PC-9 (cell line): ENCODE data around the gene KMT5C. TPM values are rescaled to one million over a fixed set of nuclear protein-coding genes. Genes with fewer than 3 reads are reported as not detected.

ENCODE experiments used
- BruUV-seq: library from RNA; stranded (reverse); fragments of 400-500 nt; replicated peaks from 2 replicates; lab custom pipeline; 2021; lab: Mats Ljungman, UMichigan
- CTCF ChIA-PET: fragments of 300-600 bp; sonication (Branson Sonifier 250); formaldehyde crosslinking; loops from one replicate; lab custom pipeline; 2022; ENCODE audit warnings: antibody characterized with exemption; lab: Charles Lee
- POLR2A ChIA-PET: fragments of 300-600 bp; sonication (Branson Sonifier 250); formaldehyde crosslinking; loops from one replicate; lab custom pipeline; 2022; ENCODE audit warnings: antibody characterized with exemption; ENCODE audit not compliant: unreplicated experiment; lab: Charles Lee
- DNase-seq, 2 experiments: peaks; one replicate each; pipeline versions ENCODE4 v3.0.0 to v3.0.0-alpha.2; 2015 to 2022; ENCODE audit warnings: mixed read lengths in 1 of 2
- H2AFZ ChIP-seq: fragments of 200-600 bp; sonication (generic); 2 replicates; pipeline ENCODE4 v1.8.1; 2017; ENCODE audit warnings: antibody characterized with exemption
- H3F3A ChIP-seq: fragments of 200-600 bp; sonication (generic); 2 replicates; pipeline ENCODE4 v1.8.1; 2017; ENCODE audit warnings: antibody characterized with exemption, mild to moderate bottlenecking, low read depth; ENCODE audit not compliant: insufficient read depth
- H3K27ac ChIP-seq: fragments of 200-600 bp; sonication (generic); 2 replicates; pipeline ENCODE4 v1.6.1; 2016; ENCODE audit warnings: mixed run types
- H3K27me3 ChIP-seq: fragments of 200-600 bp; sonication (generic); 2 replicates; pipeline ENCODE4 v1.6.1; 2016; ENCODE audit warnings: low read depth, mixed run types; ENCODE audit not compliant: insufficient read depth
- H3K36me3 ChIP-seq: fragments of 200-600 bp; sonication (generic); 2 replicates; pipeline ENCODE4 v1.6.1; 2016; ENCODE audit warnings: low read depth, mixed run types
- H3K4me1 ChIP-seq: fragments of 200-600 bp; sonication (generic); replicated peaks from 2 replicates; pipeline ENCODE4 v1.6.1; 2016; ENCODE audit warnings: mixed run types; ENCODE audit not compliant: insufficient read depth
- H3K4me2 ChIP-seq: fragments of 200-600 bp; sonication (generic); 2 replicates; pipeline ENCODE4 v1.6.1; 2017; ENCODE audit warnings: mixed run types
- H3K4me3 ChIP-seq: fragments of 200-600 bp; sonication (generic); 2 replicates; pipeline ENCODE4 v1.6.1; 2016; ENCODE audit warnings: mixed run types
- H3K79me2 ChIP-seq: fragments of 200-600 bp; sonication (generic); 2 replicates; pipeline ENCODE4 v1.6.1; 2017; ENCODE audit warnings: low read depth, mixed run types
- H3K9me2 ChIP-seq: fragments of 200-600 bp; sonication (generic); 2 replicates; pipeline ENCODE4 v1.8.1; 2017; ENCODE audit warnings: mild to moderate bottlenecking; ENCODE audit not compliant: insufficient read depth
- H3K9me3 ChIP-seq: fragments of 200-600 bp; sonication (generic); 2 replicates; pipeline ENCODE4 v1.8.1; 2016; ENCODE audit warnings: low read depth; ENCODE audit not compliant: insufficient read depth
- H4K20me1 ChIP-seq: fragments of 200-600 bp; sonication (generic); 2 replicates; pipeline ENCODE4 v1.8.1; 2017; ENCODE audit not compliant: insufficient read depth
- EZH2 ChIP-seq: fragments of 200-600 bp; sonication (generic); IDR thresholded peaks from 2 replicates; pipeline ENCODE4 v1.8.0; 2017; ENCODE audit warnings: antibody characterized with exemption, low read depth
- intact Hi-C: fragments of 100-400 bp; cut with micrococcal nuclease; formaldehyde crosslinking; loops from one replicate; pipeline ENCODE4 v1.10.0; 2022; ENCODE audit not compliant: unreplicated experiment
- total RNA-seq: library from RNA; stranded (reverse); gene quantifications from 2 replicates; pipeline ENCODE4 v1.2.3, GENCODE V29; 2021
- TF ChIP-seq, protein P1 (sequence below): fragments of 200-600 bp; sonication (generic); conservative IDR thresholded peaks from 2 replicates; pipeline ENCODE4 v1.6.1; 2017; ENCODE audit warnings: mixed run types, antibody characterized with exemption, mild to moderate bottlenecking, moderate library complexity

The KMT5C gene
- total RNA-seq, 1 experiment from 2014 or later, result 71.6 TPM

DNA sequence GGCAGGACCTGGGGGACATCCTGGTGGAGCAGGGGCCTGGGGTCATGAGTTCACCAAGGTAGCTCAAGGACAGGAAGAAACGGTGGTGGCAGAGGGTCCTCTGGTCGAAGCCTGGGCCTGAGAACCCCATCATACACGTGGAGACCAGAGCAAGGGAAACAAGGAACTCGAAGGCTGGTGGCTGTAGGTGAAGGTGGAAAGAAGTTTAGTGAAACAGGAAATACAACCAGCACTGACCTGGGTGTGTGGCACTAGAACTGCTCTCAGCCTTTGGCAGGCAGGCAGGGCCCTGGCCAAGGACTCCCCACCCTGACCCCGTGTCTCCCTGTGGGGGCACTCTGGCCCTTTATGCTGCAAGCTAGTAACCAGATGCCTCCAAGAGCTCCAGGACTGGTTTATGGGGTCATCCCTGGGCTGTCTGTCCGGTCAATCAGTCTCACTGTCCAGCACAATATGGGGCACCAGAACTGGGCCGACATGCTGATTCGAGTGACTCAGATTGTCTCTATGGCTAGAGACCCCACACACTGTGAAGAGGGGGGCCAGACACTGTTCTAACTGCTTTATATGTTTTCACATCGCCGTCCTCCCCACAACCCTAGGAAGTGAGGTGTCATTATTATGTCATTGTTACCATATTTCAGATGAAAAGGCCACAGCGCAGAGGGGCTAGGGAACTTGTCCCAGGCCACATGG lies 11.1 kb downstream of the KMT5C start:
- ChIA-PET CTCF (interaction anchor here (0.6 to 1.6 kb wide), 2 partner anchors 11 to 83 kb away, joined by 3 to 5 read pairs; no protein-coding TSS in a partner anchor), POLR2A (interaction anchor here (0.6 to 1.0 kb wide), 3 partner anchors 22 to 304 kb away, joined by 3 to 6 read pairs (median 4); partner anchors contain the start of gene U2AF2)
- peaks cover 50% of the 10 kb centered on the region for H3K4me1 ChIP-seq
- DNase-seq, result no peak
- no TSS peak for BruUV-seq
- intact Hi-C loops, result no loop called here
- peak overlapping the region; percentile 64 for H3K4me2 ChIP-seq
- H4K20me1 ChIP-seq, result no peaks in the 10 kb centered on the region
- no peak for TF ChIP-seq EZH2
- TF ChIP-seq, protein P1, sequence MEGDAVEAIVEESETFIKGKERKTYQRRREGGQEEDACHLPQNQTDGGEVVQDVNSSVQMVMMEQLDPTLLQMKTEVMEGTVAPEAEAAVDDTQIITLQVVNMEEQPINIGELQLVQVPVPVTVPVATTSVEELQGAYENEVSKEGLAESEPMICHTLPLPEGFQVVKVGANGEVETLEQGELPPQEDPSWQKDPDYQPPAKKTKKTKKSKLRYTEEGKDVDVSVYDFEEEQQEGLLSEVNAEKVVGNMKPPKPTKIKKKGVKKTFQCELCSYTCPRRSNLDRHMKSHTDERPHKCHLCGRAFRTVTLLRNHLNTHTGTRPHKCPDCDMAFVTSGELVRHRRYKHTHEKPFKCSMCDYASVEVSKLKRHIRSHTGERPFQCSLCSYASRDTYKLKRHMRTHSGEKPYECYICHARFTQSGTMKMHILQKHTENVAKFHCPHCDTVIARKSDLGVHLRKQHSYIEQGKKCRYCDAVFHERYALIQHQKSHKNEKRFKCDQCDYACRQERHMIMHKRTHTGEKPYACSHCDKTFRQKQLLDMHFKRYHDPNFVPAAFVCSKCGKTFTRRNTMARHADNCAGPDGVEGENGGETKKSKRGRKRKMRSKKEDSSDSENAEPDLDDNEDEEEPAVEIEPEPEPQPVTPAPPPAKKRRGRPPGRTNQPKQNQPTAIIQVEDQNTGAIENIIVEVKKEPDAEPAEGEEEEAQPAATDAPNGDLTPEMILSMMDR, result no peak
- no peaks in the 10 kb centered on the region for H3K27me3 ChIP-seq
- peaks cover 32% of the 10 kb centered on the region for H3F3A ChIP-seq
- H3K79me2 ChIP-seq, result no peaks in the 10 kb centered on the region
- H2AFZ ChIP-seq, result no peak overlapping the region
- H3K36me3 ChIP-seq, result no peaks in the 10 kb centered on the region
- no peaks in the 10 kb centered on the region for H3K9me3 ChIP-seq
- H3K27ac ChIP-seq, result peak overlapping the region; percentile 54
- H3K4me3 ChIP-seq, result no peak overlapping the region
- H3K9me2 ChIP-seq, result no peaks in the 10 kb centered on the region

DNA sequence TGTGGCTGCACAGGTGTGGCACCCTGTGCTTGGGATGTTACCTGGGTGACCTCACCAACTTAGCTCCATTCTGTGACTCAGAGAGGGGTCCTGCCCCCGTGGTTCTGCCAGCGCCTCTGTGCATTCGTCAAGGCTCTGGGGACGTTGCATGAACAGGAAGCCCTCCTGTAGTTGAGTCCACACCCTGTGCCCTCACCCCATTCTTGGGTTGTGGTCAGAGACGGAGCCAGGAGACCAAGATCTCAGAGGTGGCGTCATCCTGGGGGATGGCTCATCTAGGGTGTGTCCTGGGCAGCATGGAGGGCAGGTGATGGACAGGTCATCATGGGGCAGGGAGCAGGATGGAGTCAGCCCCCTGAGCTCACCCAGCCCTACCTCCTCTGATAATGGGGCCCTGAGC lies 12.4 kb downstream of the KMT5C start:
- no peak overlapping the region for H2AFZ ChIP-seq
- BruUV-seq, result no TSS peak
- intact Hi-C loops, result loop anchor here (1.0 kb wide), 1 partner anchor 13 kb away; the partner anchor contains the start of gene KMT5C
- no peaks in the 10 kb centered on the region for H3K79me2 ChIP-seq
- peak overlapping the region; percentile 89 for H3K4me2 ChIP-seq
- peak overlapping the region; percentile 54 for H3K27ac ChIP-seq
- H3K4me1 ChIP-seq, result peaks cover 47% of the 10 kb centered on the region
- CTCF ChIA-PET, result interaction anchor here (0.6 to 1.7 kb wide), 4 partner anchors 13 to 50 kb away, joined by 3 to 5 read pairs (median 3); partner anchors contain the start of genes KMT5C and TMEM238
- H4K20me1 ChIP-seq, result no peaks in the 10 kb centered on the region
- peaks cover 36% of the 10 kb centered on the region for H3F3A ChIP-seq
- no peaks in the 10 kb centered on the region for H3K36me3 ChIP-seq
- H3K4me3 ChIP-seq, result no peak overlapping the region
- H3K9me2 ChIP-seq, result no peaks in the 10 kb centered on the region
- POLR2A ChIA-PET, result interaction anchor here (0.5 to 1.1 kb wide), 6 partner anchors 13 to 183 kb away, joined by 4 to 23 read pairs (median 6); partner anchors contain the start of gene KMT5C
- peaks cover 5% of the 10 kb centered on the region for H3K27me3 ChIP-seq
- peak; percentile 95 to 99 for DNase-seq
- no peaks in the 10 kb centered on the region for H3K9me3 ChIP-seq
- TF ChIP-seq, protein P1, result no peak
- no peak for TF ChIP-seq EZH2

DNA sequence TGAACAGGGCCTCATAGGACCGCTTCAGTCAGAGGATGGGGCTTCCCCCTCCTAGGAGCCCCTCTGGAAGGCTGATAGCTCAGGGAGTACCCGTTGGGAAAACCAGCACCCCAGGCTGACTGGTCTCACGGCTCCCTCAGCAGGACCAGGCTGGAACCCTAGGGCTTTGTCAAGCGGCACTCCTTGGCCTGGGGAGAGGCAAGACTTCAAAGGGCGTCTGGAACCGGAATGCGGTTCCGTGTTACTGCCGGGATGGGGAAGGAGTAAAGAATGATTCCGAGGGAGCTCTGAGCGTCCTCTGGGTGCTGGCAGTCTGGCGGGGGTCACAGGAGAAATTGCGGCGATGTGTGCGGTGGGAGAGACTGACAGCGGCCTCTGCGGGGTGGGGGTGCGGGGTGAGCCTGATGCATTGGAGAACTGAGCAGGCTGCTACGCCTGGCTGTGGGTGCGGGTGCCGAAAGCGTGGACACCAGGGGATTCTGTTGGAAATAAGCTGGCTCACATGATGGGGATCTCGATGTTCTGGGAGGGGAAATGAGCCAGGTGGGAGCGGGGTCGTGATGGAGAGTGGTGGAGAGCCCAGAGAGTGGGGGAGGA lies 13.0 kb downstream of the KMT5C start:
- H3F3A ChIP-seq, result peaks cover 36% of the 10 kb centered on the region
- no peaks in the 10 kb centered on the region for H3K9me3 ChIP-seq
- CTCF ChIA-PET, result interaction anchor here (0.9 to 1.7 kb wide), 4 partner anchors 13 to 51 kb away, joined by 3 to 5 read pairs (median 4); partner anchors contain the start of genes KMT5C and TMEM238
- no peak overlapping the region for H3K27ac ChIP-seq
- intact Hi-C loops, result loop anchor here (1.0 kb wide), 1 partner anchor 13 kb away; the partner anchor contains the start of gene KMT5C
- no peaks in the 10 kb centered on the region for H3K36me3 ChIP-seq
- POLR2A ChIA-PET, result interaction anchor here (0.6 to 1.2 kb wide), 5 partner anchors 13 to 182 kb away, joined by 3 to 23 read pairs (median 7); partner anchors contain the start of genes HSPBP1 and KMT5C
- H3K9me2 ChIP-seq, result no peaks in the 10 kb centered on the region
- TF ChIP-seq, protein P1, result no peak
- no peak for TF ChIP-seq EZH2
- H3K79me2 ChIP-seq, result no peaks in the 10 kb centered on the region
- no peaks in the 10 kb centered on the region for H4K20me1 ChIP-seq
- H3K27me3 ChIP-seq, result peaks cover 5% of the 10 kb centered on the region
- peak overlapping the region; percentile 72; the same call in 1 of the 2 replicates for H3K4me3 ChIP-seq
- DNase-seq, result no peak
- no TSS peak for BruUV-seq
- H2AFZ ChIP-seq, result no peak overlapping the region
- H3K4me2 ChIP-seq, result peak overlapping the region; percentile 89
- peaks cover 47% of the 10 kb centered on the region for H3K4me1 ChIP-seq
